ENCODE results near the gene HCN3. TPM values are rescaled to one million over a fixed set of nuclear protein-coding genes. Genes with fewer than 3 reads are reported as not detected.
"Not testable (repeated sequence)": the region's sequence is repeated elsewhere in the genome, so short reads cannot be mapped to it uniquely, and the experiment has no call there.

HCN3 gene
- total RNA-seq, 4 donors from 2014 or later = 5.4 to 8.5 (median 6.4) TPM

GRCh38 chr1:155326631-155327037 lies 49.4 kb downstream of the HCN3 start:
- peak in 1 of 2 donors; percentile 78 for DNase-seq (ENCODE audit: low spot score in 2 of 2)
- TF ChIP-seq CTCF (IDR thresholded peaks at IDR 0.05) = no peak
- no peak for TF ChIP-seq POLR2A (IDR thresholded peaks at IDR 0.05)
- intact Hi-C loops (cut with DNase I; ENCODE audit: low total_unique reads) = no loop called here

GRCh38 chr1:155327981-155328380 lies 50.7 kb downstream of the HCN3 start:
- DNase-seq (ENCODE audit: low spot score in 2 of 2) = peak in 1 of 2 donors; percentile 61
- TF ChIP-seq POLR2A (IDR thresholded peaks at IDR 0.05) (no peak), CTCF (IDR thresholded peaks at IDR 0.05) (no peak)
- 87 to 88% methylated on average over 4 of the region's 4 CpGs for WGBS, 2 donors
- no peak overlapping the region for H3K4me3 ChIP-seq (ENCODE audit: low read depth, poor library complexity, severe bottlenecking)
- intact Hi-C loops (cut with DNase I; ENCODE audit: low total_unique reads) = no loop called here

More at GRCh38 chr1:155326631-155327037, 49.4 kb downstream of the HCN3 start:
- no peak overlapping the region for H3K4me3 ChIP-seq (ENCODE audit: low read depth, poor library complexity, severe bottlenecking)
- WGBS, 2 donors = 86 to 90% methylated on average over 3 of the region's 7 CpGs

- H3K4me3 ChIP-seq (ENCODE audit: low read depth, poor library complexity, severe bottlenecking); DNase-seq (ENCODE audit: low spot score in 2 of 2); intact Hi-C loops (cut with DNase I; ENCODE audit: low total_unique reads): not testable (repeated sequence)
- WGBS, 2 donors = 72 to 76% methylated on average over 7 of the region's 7 CpGs
Measured at GRCh38 chr1:155328856-155329255, 51.6 kb downstream of the HCN3 start.

- 80 to 85% methylated on average over 10 to 11 of the region's 11 CpGs for WGBS, 2 donors
- no peak for TF ChIP-seq POLR2A (IDR thresholded peaks at IDR 0.05)
- TF ChIP-seq CTCF (IDR thresholded peaks at IDR 0.05) = no peak
Measured at GRCh38 chr1:155329980-155330598, 52.8 kb downstream of the HCN3 start.

GRCh38 chr1:155334962-155335361 lies 57.7 kb downstream of the HCN3 start:
- intact Hi-C loops (cut with DNase I; ENCODE audit: low total_unique reads) = no loop called here
- H3K4me3 ChIP-seq (ENCODE audit: low read depth, poor library complexity, severe bottlenecking) = no peak overlapping the region
- 72 to 77% methylated on average over 1 of the region's 1 CpG for WGBS, 2 donors
- TF ChIP-seq CTCF (IDR thresholded peaks at IDR 0.05) (no peak), POLR2A (IDR thresholded peaks at IDR 0.05) (no peak)
- no peak for DNase-seq (ENCODE audit: low spot score in 2 of 2)

More at GRCh38 chr1:155329980-155330598, 52.8 kb downstream of the HCN3 start:
- no peak for DNase-seq (ENCODE audit: low spot score in 2 of 2)
- no peak overlapping the region for H3K4me3 ChIP-seq (ENCODE audit: low read depth, poor library complexity, severe bottlenecking)
- intact Hi-C loops (cut with DNase I; ENCODE audit: low total_unique reads) = no loop called here

Other genes with a start within 250 kb of the HCN3 start
- 10 to 100 TPM in 1 of 4 donors, 1 to 10 TPM in 3; 3.8 to 11.5 (median 6.3) TPM for gene DCST2, start 243.7 kb upstream of the HCN3 start, total RNA-seq
- 1 to 10 TPM in 2 of 4 donors, under 1 TPM in 2; 0.38 to 3.6 (median 0.87) TPM for gene DCST1, start 243.6 kb upstream of the HCN3 start, total RNA-seq
- gene ADAM15, start 226.1 kb upstream of the HCN3 start, total RNA-seq = 100 to 1,000 TPM; 232 to 289 (median 279) TPM
- gene EFNA4, start 213.7 kb upstream of the HCN3 start, total RNA-seq = 10 to 100 TPM; 29.5 to 66.6 (median 52.9) TPM
- 100 to 1,000 TPM; 111 to 150 (median 129) TPM for gene EFNA3, start 198.6 kb upstream of the HCN3 start, total RNA-seq
- gene EFNA1, start 149.6 kb upstream of the HCN3 start, total RNA-seq = 100 to 1,000 TPM; 125 to 235 (median 185) TPM
- 10 to 100 TPM; 33.3 to 59.4 (median 43.7) TPM for gene SLC50A1, start 141.6 kb upstream of the HCN3 start, total RNA-seq
- 10 to 100 TPM; 19.2 to 74.7 (median 36.9) TPM for gene DPM3, start 136.9 kb upstream of the HCN3 start, total RNA-seq
- 100 to 1,000 TPM in 2 of 4 donors, 10 to 100 TPM in 2; 48.6 to 109 (median 97.6) TPM for gene KRTCAP2, start 104.2 kb upstream of the HCN3 start, total RNA-seq
- gene TRIM46, start 103.6 kb upstream of the HCN3 start, total RNA-seq = 1 to 10 TPM in 1 of 4 donors, under 1 TPM in 2, not detected in 1; 0.17 to 1.2 (median 0.62) TPM
- gene THBS3, start 69.6 kb upstream of the HCN3 start, total RNA-seq = 10 to 100 TPM; 15.6 to 26.6 (median 20.2) TPM
- 10 to 100 TPM; 20.5 to 54.8 (median 40.8) TPM for gene MTX1, start 68.8 kb upstream of the HCN3 start, total RNA-seq
- gene ENTREP3, start 22.0 kb upstream of the HCN3 start, total RNA-seq = 10 to 100 TPM in 3 of 4 donors, 1 to 10 TPM in 1; 9.6 to 26.0 (median 18.7) TPM
- 10 to 100 TPM; 67.8 to 96.9 (median 87.6) TPM for gene SCAMP3, start 15.1 kb upstream of the HCN3 start, total RNA-seq
- gene CLK2, start 4.0 kb upstream of the HCN3 start, total RNA-seq = 10 to 100 TPM; 24.6 to 55.8 (median 38.0) TPM
- 1 to 10 TPM in 2 of 4 donors, under 1 TPM in 2; 0.13 to 1.7 (median 0.77) TPM for gene PKLR, start 24.0 kb downstream of the HCN3 start, total RNA-seq
- gene FDPS, start 31.4 kb downstream of the HCN3 start, total RNA-seq = 100 to 1,000 TPM in 3 of 4 donors, 10 to 100 TPM in 1; 98.5 to 185 (median 141) TPM
- gene RUSC1, start 43.4 kb downstream of the HCN3 start, total RNA-seq = 10 to 100 TPM; 33.7 to 42.2 (median 41.1) TPM

Data from lower leg skin (tissue), 4 donors.